Nephron progenitor cell (in vitro differentiated cells): ENCODE data around the gene TMEM203.
A peak's percentile ranks its signal among the peaks of the same experiment; 100 is the strongest.

ENCODE experiments used
- DNase-seq: peaks from one replicate; pipeline ENCODE4 v3.0.0; 2021
- H3K27ac Mint-ChIP-seq: 2 replicates; pipeline ENCODE4 v1.8.0; 2021; ENCODE audit warnings: mild to moderate bottlenecking, moderate library complexity, mixed read lengths
- H3K27me3 Mint-ChIP-seq: 2 replicates; pipeline ENCODE4 v1.8.0; 2021; ENCODE audit warnings: mild to moderate bottlenecking, low read depth, mixed read lengths; ENCODE audit not compliant: poor library complexity
- H3K36me3 Mint-ChIP-seq: 2 replicates; pipeline ENCODE4 v1.8.0; 2021; ENCODE audit warnings: low read depth, mixed read lengths
- H3K4me1 Mint-ChIP-seq: 2 replicates; pipeline ENCODE4 v1.8.0; 2021; ENCODE audit warnings: mixed read lengths
- H3K4me3 Mint-ChIP-seq: 2 replicates; pipeline ENCODE4 v1.8.0; 2021; ENCODE audit warnings: mild to moderate bottlenecking, moderate library complexity, mixed read lengths
- H3K9me3 Mint-ChIP-seq: 2 replicates; pipeline ENCODE4 v1.8.0; 2021; ENCODE audit warnings: mild to moderate bottlenecking, moderate library complexity, mixed read lengths
- TF ChIP-seq, protein P1 (sequence below): fragments of 200-600 bp; sonication (generic); IDR thresholded peaks from 2 replicates; pipeline ENCODE4 v1.5.0; 2021; ENCODE audit warnings: antibody characterized with exemption

Gene TMEM203

DNA sequence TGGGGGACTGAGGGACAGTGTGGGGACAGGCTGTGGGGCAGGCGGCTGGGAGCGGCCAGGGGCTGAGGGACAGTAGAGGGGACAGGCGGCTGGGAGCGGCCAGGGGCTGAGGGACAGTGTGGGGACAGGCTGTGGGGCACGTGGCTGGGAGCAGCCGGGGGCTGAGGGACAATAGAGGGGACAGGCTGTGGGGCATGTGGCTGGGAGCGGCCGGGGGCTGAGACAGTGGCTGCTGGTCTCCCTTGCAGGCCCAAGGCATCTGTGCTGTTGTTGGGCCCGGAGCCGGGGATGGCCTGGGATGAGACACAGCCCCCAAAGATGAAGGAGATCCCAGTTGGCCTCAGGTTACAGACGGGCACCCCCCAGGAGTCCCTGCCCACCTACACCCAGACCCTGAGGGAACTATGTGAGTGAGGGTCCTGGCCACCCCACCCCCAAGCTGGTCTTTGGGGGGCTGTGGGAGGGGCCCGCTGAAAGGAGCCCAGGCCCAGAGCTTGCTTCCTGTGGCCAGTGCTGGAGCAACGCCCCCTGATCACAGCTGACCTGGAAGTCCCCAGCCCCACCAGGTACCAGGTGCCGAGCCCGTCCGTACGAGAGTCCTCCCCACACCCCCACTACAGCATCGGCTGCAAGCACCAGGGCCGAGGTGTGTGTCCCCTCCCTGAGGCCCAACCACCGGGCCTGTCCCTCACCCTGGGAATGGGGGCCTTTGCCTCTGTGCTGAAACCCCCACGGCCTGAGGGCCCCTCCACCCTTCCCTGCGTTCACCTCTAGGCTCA is 46.2 kb upstream of the TMEM203 start:
- Mint-ChIP-seq H3K27me3 (peaks cover 7% of the 10 kb centered on the region), H3K27ac (no peak overlapping the region), H3K4me3 (no peak overlapping the region), H3K36me3 (no peaks in the 10 kb centered on the region), H3K9me3 (no peaks in the 10 kb centered on the region), H3K4me1 (peaks cover 57% of the 10 kb centered on the region)
- TF ChIP-seq, protein P1, sequence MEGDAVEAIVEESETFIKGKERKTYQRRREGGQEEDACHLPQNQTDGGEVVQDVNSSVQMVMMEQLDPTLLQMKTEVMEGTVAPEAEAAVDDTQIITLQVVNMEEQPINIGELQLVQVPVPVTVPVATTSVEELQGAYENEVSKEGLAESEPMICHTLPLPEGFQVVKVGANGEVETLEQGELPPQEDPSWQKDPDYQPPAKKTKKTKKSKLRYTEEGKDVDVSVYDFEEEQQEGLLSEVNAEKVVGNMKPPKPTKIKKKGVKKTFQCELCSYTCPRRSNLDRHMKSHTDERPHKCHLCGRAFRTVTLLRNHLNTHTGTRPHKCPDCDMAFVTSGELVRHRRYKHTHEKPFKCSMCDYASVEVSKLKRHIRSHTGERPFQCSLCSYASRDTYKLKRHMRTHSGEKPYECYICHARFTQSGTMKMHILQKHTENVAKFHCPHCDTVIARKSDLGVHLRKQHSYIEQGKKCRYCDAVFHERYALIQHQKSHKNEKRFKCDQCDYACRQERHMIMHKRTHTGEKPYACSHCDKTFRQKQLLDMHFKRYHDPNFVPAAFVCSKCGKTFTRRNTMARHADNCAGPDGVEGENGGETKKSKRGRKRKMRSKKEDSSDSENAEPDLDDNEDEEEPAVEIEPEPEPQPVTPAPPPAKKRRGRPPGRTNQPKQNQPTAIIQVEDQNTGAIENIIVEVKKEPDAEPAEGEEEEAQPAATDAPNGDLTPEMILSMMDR: no peak
- no peak for DNase-seq

DNA sequence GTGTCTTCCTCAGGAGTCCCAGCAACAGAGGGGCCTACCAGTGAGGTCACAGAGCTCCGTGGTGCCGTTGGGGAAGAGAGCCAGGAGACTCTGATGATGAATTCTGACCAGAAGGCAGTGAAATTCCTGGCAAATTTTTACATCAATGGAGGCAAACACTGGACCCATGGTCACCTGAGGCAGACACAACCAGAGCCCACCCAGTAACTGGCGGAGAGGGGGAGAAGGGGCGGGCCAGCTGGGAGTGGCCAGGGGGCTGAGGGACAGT is 45.7 kb upstream of the TMEM203 start, which contains the start of gene STPG3:
STPG3 (plus strand) TSS at position 93 of the 268 bp plus-strand sequence; CDS start at position 94, 1 bp downstream.
- Mint-ChIP-seq H3K4me3 (peak within 1 kb of the TSS; percentile 27), H3K27me3 (peaks cover 7% of the 10 kb centered on the region), H3K36me3 (no peaks in the 10 kb centered on the region), H3K27ac (no peak within 1 kb of the TSS), H3K9me3 (no peaks in the 10 kb centered on the region), H3K4me1 (peaks cover 53% of the 10 kb centered on the region)
- DNase-seq: no peak
- TF ChIP-seq, protein P1: no peak

DNA sequence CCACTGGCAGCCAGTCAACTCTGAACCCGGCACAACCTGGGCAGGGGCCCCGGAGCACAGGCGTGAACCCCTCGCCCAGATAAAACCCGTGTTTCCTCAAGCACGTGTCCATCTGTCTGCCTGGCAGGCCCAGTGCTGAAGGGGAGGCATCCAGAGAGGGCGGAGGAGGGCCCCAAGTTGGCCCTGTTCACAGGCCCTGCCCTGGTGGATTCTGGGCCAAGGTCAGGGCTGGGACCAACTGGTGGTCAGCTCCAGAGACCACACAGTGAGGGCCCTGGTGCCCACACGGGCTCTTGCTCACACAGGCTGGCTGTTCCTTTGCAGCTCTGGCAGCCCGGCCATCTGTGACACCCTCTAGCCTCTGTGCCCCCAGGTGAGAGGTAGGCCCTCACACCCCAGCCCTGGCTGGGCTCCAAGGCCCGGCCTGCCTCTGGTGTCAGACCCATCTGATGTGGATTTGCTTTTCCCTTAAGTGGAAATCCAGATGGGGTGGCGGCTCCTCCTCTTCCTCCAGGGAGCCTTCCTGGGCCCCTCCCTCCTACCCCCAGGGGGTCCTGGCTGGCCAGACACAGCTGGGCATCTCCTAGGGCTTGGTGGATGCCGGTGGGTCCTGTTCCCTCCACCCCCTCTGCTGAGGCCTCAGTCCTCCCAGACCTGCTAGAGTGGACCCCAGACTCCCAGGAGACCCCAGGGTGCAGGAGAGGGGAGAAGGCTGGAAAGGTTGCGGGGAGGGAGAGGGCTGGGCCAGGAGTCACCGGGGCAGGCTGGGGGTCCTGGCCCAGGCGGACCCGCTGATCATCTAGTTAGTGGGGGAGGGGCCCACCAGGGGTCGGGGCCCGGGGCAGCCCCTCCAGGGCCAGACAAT is 45.1 kb upstream of the TMEM203 start:
- DNase-seq: no peak
- Mint-ChIP-seq H3K9me3 (no peaks in the 10 kb centered on the region), H3K27me3 (peaks cover 10% of the 10 kb centered on the region), H3K4me3 (no peak overlapping the region), H3K4me1 (peaks cover 49% of the 10 kb centered on the region), H3K36me3 (no peaks in the 10 kb centered on the region), H3K27ac (no peak overlapping the region)
- TF ChIP-seq, protein P1: no peak

DNA sequence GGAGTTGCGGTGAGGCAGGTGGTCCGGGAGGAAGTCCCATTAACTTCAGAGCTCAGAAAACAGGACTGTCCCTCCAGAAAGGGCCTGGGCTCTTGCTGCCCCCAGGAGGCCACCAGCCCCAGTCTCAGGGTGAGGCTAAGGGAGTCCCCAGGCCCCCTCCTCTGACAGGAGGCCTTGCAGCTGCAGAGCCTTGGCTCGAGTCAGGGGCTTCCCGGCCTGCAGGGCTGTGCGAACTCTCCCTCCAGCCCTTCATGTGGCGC is 42.4 kb upstream of the TMEM203 start:
- TF ChIP-seq, protein P1: no peak
- no peak overlapping the region for H3K4me3 Mint-ChIP-seq

DNA sequence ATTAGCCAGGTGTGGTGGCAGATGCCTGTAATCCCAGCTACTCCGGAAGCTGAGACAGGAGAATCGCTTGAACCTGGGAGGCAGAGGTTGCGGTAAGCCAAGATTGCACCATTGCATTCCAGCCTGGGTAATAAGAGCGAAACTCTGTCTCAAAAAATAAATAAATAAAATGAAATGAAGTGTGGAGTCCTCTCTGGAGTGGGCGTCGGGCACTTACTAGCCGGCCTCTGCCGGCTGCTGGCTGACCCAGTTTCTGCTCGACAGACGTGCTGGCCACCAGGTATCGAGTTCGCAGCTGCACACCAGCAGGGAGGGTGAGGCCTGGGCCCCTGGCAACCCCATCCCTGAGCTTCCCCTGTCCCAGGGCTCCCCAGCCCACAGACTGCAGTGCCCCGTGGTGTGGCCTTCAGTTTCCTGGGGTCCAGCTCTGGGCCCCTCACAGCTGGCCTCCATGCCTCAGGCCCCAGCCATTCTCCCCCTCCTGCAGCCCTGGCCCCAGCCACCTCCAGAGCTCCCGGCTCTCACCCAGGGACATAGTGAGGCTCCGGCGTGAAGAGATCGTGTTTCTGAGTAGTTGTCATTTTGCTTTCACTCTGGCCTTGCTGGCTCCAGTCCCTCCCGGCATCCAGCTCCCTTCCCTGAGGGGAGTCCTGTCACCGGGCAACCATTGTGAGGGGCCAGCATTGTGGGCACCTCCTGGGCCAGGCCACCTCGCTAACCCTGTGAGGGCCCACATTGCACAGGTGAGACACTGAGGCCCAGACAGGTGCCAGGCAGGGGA is 41.9 kb upstream of the TMEM203 start:
- Mint-ChIP-seq H3K4me3 (no peak overlapping the region), H3K27ac (no peak overlapping the region), H3K36me3 (peaks cover 12% of the 10 kb centered on the region), H3K27me3 (peaks cover 10% of the 10 kb centered on the region), H3K9me3 (no peaks in the 10 kb centered on the region), H3K4me1 (peaks cover 60% of the 10 kb centered on the region)
- TF ChIP-seq, protein P1: no peak
- DNase-seq: no peak

More for the DNA sequence above, 42.4 kb upstream of the TMEM203 start:
- Mint-ChIP-seq H3K9me3 (no peaks in the 10 kb centered on the region), H3K36me3 (peaks cover 7% of the 10 kb centered on the region), H3K4me1 (peaks cover 55% of the 10 kb centered on the region), H3K27me3 (peaks cover 10% of the 10 kb centered on the region), H3K27ac (no peak overlapping the region)
- DNase-seq: no peak
